HPDE6-E6E7 (cell line): ENCODE data around the gene ABHD8.
A peak's percentile ranks its signal among the peaks of the same experiment; 100 is the strongest.

Source experiments
- DNase-seq: peaks from one replicate; pipeline ENCODE4 v3.0.0; 2011; ENCODE audit warnings: missing footprints; ENCODE audit errors: extremely low spot score

Gene ABHD8, protein sequence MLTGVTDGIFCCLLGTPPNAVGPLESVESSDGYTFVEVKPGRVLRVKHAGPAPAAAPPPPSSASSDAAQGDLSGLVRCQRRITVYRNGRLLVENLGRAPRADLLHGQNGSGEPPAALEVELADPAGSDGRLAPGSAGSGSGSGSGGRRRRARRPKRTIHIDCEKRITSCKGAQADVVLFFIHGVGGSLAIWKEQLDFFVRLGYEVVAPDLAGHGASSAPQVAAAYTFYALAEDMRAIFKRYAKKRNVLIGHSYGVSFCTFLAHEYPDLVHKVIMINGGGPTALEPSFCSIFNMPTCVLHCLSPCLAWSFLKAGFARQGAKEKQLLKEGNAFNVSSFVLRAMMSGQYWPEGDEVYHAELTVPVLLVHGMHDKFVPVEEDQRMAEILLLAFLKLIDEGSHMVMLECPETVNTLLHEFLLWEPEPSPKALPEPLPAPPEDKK

DNA sequence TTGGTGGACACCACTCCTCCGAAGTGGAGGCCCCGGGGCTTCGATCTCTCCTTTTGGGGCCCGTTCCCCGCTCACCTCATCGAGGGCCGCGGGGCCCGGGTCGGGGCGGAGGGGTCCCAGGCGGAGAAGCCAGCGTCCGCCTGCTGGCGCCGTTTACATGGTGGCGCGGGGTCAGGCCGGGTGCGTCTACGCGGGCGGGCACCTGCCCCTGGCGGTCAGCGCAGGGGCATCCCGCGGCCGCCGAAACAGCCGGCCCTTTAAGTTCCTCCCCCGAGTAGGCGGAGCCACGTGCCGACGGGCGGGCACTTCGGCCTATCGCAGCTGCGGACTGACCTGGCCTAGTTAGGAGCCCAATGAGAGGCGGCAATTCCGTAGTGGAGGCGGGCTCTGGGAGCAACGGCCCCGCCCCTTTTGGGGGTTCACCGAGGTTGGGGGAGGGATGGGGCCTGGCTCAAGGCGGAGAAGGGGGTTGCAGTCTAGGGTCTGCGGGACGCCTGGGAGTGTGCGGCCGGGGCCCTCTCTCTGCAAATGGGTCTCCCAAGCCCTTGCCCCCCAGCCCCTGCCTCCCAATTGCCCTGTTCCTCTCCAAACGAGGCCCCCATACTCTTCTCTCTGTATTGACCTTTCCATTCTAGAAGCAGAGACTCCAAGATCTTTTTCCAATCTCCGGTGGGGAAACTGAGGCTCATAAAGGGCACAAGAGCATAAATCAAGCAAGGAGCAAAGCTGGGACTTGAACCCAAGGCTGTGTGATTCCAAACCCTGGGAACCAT, at the start of gene ABHD8:
Gene ABHD8 (minus strand): TSS at position 259 of the 773 bp plus-strand sequence. CDS start 1,809 bp downstream, outside the sequence.
- DNase-seq, result peak; percentile 89

DNA sequence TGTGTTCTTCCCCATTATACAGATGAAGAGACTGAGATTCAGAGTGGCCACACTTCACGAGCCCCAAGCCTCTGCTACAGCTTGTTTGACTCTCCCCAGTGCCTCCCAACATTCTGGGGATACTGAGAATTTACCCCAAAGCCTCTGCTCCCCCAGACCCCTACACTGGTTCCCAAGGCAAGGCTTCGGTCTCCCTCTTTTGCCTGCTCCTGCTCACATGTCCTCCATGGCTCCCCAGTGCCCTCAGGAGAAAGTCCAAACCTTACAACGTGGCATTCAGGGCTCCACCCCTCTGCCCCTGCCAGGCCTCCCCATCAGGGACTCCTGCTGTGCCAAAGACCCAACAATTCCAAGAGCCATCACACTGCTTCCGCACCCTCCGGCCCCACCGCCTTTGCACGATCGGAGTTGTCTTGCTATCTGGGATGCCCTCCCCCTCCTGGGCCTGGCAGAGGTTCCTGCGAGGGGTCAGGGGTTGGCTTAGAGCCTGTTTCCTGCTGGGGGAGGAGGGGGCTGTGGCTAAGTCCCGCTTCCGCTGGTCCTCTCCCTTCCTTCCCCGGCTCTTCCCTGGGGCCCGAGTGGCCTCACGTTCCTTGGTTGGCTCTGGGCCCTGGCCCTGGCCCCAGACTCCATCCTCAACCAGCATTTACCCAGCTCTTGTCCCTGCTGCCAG, 49.5 kb upstream of the ABHD8 start:
- no peak for DNase-seq

DNA sequence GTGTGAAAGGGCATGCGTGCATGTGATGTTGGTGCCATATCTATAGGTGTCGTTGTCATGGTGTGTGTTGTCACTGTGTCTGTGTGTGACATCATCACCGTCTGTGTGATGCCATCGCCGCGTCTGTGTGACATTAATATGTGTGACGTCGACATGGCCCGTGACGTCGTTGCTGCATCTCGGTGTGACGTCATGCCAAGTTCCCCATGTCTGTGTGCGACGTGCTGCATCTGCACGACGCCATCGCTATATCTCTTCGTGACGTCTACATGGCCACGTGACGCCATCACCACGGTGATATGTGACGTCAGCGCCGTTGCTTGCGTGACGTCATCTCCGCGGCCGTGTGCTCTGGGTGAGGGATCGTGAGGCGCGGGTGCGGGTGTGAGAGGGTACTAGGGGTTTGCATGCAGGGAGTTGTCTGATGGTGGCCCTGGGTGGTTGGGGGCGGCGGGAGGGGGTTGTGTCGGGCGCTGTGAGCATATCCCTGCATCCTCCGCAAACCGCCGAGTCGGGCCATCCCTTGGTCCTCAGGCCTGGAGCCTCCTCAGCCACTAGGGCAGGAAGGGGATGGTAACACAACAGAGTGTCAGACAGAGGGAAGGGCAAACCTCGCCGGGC, 48.7 kb upstream of the ABHD8 start:
- DNase-seq, result no peak

DNA sequence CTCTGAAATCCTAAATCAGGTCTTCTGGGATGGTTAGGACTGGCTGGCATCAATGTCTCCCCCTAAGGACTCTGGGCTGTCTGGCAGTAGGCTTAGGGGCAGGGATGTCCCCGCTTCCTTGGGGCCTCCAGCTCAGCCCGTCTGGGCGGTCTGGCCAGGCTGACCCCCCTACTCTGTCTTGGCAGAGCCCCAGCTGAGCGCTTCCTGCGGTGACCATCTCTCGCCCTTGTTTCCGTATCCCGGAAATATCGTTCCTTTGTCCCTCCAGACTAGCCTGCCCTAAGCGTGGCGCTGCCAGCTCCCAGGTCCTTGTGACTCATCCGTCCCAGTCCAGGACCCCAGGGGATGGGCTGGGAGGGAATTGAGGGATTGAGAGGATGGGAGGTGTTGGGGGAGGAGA, 45.5 kb upstream of the ABHD8 start:
- DNase-seq, result no peak

DNA sequence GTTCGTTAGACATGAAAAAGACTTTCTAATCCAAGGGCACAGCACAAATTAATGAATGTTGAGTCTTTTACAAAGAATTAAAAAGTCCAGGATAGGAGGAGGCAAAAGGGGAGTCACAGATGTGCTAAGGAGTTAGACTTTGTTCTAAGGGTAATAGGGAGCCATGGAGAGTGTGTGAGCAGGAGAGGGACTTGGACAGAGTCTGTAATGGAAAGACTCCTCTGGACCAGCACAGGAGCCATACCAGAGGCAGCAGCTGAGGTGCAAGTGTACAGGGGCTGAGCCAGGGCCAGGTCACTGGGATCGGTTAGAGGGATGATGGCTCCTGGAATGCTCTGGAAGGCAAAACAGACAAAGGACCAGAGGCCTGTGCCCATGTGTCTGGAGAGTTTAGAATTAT, 44.7 kb upstream of the ABHD8 start:
- DNase-seq, result no peak

DNA sequence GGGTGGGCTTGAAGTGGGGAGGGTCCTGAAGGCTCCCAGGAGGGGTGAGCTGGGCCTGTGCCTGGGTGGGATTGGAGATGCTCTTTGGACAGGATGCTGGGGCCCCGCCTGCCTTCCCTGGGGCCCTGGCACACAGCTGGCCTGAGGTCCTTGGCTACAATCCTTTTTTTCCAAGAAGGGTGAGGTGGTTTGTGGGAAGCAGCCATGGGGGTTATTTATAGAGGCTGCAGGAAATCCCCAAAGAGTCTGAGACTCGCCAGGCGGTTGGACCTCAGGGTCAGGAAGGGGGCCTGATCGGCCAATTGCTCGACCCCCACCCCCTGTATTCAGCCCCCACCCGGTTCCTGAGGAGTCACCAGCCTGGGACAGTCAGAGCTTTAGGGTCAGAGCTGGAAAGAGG, 44.1 kb upstream of the ABHD8 start:
- DNase-seq, result no peak

DNA sequence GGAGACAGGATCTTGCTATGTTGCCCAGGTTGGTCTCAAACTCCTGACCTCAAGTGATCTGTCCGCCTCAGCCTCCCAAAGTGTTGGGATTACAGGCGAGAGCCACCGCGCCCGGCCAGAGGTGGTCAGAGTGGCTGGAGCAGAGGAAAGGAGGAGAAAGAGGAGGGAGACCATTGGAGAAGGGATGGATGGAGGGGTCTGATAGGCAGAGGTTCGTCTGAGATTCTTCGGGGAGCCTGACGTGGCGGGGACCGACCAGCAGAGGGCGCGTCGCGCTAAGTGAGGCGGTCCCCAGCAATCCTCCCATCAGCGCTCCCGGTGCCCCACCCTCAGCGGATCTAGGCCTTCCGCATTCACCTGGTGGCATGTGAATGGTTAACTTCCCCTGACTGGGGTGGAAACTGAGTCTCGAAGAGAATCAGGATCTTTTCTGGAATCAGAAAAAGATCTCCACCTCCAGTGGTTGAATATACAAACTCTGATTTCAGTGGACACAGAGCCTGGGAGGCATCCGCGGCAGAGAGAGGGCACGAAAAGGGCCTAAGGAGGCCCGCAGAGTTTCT, 43.0 kb upstream of the ABHD8 start:
- DNase-seq, result peak; percentile 78

DNA sequence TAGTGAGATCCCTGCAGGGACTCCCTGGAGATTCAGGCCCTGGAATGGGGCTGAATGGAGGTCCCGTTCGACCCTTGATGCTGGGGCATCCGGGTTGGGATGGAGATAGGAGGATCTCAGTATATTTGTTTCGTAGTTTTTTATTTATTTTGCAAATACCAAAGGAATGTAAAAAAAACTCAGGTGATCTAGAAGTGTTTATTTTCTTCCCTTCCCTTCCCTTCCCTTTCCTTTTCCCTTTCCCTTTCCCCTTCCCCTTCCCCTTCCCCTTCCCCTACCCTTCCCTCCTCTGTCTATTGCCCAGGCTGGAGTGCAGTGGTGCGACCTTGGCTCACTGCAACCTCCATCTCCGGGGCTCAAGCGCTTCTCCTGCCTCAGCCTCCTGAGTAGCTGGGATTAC, 38.6 kb upstream of the ABHD8 start:
- DNase-seq, result no peak

DNA sequence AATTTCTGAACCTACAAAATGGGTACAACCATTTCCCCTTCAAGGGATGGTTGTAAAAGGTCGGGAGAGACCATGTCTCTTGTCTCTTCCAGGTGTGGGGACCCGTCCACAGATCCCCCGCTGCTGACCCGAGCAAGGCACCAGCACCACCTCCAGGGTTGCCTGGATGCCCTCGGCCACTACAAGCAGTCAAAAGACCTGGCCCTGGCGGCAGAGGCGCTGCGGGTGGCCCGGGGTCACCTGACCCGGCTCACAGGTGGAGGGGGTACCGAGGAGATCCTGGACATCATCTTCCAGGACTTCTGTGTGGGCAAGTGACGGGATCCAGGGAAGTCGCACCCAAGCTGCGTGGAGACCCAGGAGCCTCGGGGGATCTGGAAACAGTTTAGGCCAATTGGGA, 38.2 kb upstream of the ABHD8 start:
- DNase-seq, result no peak

DNA sequence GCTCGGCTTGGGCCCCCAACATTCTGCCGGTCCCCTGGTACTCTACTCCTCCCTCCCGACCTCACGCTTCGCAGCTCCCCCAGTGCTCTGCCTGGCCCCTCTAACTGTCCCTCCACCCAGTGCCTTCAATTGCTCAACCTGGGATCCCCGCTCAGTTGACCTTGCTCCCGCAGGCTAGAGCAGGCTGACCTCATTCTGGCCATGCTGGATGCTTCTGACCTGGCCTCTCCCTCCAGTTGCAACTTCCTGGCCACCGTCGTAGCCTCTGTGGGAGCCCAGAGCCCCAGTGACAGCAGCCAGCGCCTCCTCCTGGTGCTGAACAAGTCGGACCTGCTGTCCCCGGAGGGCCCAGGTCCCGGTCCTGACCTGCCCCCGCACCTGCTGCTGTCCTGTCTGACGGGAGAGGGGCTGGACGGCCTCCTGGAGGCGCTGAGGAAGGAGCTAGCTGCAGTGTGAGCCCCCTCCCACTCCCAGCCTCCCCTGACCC, 37.7 kb upstream of the ABHD8 start:
- DNase-seq, result no peak

DNA sequence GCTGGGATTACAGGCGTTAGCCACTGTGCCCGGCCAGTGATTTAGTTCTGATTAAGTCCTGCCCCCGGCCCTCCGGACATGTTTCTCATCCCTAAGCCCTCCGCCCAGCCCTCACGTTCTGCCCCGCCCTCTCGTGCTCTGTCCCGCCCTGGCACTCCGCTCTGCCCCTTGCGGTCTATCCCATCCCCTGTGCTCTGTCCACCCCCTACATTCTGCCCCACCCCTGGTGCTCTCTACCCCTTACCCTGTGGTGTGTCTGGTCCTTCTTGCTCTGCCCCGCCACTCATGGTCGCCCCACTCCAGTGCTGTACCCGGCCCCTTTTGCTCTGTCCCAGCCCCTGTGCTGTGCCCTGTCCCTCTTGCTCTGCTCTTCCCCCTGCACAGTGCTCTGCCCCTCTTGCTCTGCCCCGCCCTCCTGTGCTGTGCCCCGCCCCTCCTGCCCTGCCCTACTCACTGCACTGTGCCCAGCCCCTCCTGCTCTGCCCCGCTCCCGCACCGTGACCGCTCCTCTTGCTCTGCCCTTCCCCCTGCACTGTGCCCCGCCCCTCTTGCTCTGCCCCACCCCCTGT, 37.2 kb upstream of the ABHD8 start:
- no peak for DNase-seq

DNA sequence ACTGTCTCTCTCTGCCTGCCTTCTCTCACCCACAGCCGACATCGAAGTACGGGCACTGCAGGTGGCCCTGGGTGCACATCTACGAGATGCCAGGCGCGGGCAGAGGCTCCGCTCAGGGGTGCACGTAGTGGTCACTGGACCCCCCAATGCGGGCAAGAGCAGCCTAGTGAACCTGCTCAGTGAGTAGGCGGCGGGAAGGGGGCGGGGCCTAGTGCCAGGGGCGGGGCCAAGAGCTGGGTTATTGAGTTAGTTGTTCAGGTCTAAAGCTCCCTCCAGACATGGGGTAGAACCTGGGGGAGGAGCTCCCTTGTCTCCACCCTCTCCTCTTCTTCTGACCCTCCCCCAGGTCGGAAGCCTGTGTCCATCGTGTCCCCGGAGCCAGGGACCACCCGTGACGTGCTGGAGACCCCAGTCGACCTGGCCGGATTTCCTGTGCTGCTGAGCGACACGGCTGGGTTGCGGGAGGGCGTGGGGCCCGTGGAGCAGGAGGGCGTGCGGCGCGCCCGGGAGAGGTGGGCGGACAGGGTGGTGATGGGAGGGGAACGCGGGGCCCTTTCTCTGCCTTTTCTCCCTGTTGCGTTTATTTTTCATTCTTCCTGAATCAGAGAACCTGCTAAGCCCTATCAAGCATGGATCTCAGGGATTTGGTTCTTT, 36.0 kb upstream of the ABHD8 start:
- DNase-seq, result no peak

DNA sequence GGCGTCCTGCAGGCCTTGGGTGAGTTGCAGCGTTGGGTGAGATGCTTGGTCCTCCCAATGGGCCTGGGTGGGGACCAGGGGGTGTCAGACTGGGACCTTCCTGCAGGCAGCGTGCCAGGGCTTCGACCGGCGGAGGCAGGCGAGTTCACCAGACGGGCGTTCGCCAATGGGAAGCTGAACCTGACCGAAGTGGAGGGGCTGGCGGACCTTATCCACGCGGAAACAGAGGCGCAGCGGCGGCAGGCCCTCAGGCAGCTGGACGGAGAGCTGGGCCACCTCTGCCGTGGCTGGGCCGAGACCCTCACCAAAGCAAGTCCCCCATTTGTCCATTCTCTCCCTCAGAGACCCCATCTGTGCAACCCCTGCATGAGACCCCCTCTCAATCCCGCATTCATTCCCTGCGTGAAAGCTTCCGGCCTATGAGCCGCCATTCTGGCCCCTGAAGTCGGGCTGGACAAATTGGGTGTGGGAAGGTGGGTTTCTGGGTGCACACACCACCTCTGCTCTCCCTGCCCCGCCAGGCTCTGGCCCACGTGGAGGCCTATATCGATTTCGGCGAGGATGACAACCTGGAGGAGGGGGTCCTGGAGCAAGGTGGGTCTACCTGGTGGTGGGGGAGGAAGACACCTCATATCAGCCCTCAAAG, 35.3 kb upstream of the ABHD8 start:
- DNase-seq, result no peak

DNA sequence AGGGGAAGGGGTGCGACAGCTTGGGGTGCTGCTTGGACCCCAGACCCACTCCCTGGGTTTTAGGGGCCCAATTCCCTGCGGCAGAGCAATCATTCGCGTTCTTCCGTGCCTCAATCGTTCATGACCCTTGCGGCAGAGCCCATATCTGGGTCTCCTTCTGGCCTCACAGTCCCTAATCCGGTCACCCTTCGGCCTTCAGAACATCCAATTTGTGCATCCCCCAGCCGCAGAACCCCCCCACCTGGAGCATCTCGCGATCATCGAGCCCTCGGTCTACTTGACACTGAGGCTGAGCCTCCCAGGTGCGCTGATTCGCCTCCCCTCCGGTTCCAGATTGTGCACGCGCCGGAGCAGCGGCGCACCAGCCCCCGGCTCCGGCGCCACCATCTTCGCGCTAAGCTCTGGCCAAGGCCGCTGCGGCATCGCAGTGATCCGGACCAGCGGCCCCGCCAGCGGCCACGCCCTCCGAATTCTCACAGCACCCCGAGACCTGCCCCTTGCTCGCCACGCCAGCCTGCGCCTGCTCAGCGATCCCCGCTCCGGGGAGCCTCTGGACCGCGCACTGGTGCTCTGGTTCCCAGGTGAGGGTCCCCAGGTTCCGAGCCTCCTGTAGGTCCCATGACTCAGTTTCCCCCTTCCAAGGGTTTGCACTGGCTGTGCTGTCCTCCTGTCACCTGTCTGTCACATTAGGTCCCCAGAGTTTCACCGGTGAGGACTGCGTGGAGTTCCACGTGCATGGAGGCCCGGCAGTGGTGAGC, 34.6 kb upstream of the ABHD8 start:
- DNase-seq, result no peak

DNA sequence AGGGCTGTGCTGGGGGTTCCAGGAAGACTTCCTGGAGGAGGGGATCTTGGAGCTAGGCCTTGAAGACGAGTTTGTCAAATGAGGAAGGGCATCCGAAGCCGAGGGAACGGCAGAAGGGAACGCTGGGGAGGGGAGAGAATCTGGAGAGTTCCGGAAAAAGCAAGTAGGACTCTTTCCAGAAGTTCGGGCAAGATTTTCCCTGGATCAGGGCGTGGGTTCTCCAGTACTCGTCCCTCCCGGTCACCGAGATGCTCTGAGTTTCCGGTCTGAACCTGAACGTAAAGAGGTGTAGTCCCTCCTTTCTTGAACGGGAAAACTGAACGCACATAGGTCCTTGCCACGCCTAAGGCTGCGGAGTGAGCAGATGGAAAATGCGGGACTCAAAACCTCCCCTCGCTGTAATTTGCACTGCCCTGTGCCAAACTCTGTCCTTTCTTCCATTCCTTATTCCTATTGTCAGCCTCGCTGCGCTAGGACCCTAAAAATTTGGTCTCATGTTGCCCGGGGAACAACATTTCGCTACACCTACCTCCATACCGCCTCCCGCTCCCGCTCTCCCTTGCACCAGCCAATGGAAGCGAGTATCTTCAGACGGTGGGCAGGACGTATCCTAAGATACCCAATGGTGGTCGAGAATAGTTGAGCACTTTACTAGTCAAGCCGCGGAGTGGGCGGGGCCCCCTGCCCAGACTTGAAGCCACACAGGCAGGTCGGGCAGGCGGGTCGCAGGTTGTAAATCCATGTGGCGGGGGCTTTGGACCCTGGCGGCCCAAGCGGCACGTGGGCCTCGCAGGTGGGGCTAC, 33.8 kb upstream of the ABHD8 start, which contains the start of gene GTPBP3:
Gene GTPBP3 (plus strand): TSS at position 682 of the 803 bp plus-strand sequence. CDS start 59 bp downstream, at position 741.
- DNase-seq, result peak; percentile 98

DNA sequence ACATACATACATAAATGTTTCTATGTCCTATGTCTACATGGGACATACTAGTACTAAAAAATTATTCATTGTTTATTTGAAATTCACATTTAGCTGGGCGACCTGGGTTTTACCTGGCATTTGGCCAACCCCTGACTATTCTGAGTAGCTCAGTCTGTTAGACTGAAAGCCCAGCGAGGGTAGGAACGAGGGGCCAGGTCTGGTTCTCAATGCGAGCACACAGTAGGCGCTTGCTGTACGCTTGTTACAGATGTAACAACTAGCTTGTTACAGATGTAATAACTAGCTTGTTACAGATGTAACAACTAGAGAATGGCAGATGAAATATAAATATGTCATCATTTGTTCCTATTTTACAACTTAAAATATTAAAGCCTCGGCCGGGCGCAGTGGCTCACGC, 32.4 kb upstream of the ABHD8 start:
- DNase-seq, result no peak

DNA sequence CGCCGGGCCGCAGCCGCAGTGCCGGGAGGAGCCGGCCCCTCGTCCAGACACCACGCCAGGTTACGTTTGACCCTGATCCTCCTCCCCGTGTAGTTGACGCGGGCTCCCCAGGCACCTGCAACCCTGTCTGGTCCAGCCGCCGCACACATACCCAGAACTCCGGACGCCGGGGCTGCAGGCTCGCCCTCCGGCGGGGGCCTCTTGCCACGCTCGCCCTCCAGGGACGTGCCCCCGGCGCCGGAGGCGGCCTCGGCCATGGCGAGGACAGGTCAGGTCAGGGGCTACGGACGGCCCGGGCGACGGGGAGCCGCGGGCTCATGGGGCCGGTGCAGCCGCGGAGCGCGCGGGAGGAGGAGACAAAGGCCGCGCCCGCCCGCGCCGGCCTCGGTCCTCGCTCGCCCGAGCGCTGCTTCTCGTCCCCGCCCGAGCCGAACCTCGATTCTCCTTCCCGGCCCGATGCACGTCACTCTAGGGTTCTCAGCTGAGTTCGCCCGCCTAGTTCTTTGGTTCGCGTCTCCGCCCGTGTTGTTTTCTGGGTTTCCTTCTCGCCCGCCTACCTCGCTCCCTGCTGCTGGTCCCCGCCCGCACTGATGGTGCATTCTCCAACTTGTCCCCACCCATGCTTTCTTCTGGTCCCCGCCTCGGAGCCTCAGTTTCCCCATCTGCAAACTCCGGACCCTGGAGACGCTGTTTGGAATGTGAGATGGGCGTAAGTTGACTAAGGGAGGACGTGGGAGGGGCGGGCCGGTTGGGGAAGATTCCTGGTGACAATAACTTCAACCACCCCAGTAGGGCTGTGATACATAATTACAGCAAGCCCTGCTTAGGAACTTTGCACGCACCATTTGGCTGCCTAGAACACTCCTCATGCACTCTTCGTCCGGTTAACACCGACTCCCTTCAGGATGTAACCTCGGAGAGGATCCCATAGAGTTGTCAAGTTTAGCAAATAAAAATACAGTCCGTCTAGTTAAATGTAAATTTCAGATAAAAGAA, 31.5 kb upstream of the ABHD8 start, which contains the start of gene ANO8:
Gene ANO8 (minus strand): TSS at position 442 of the 996 bp plus-strand sequence. CDS start 185 bp downstream, at position 257.
- peak; percentile 93 for DNase-seq
